Gastrocnemius medialis (tissue), 4 donors: ENCODE results near the gene FRMD5.

Source experiments
- CTCF ChIP-seq, 5 experiments: fragments of 450-650 bp in 3 of 5; fragments of 200-600 bp in 2 of 5; sonication (generic) in 2 of 5; IDR thresholded peaks in 4 of 5; conservative IDR thresholded peaks in 1 of 5; 1 replicate in 4 of 5; 2 replicates in 1 of 5; pipeline ENCODE4 v1.5.1; 2016 to 2019; ENCODE audit warnings: antibody characterized with exemption in 5 of 5, mild to moderate bottlenecking in 3 of 5, moderate library complexity in 3 of 5
- POLR2A ChIP-seq, 2 donors: fragments of 450-650 bp; IDR thresholded peaks; one replicate each; pipeline ENCODE4 v1.6.1; 2017; ENCODE audit warnings: antibody characterized with exemption in 2 of 2, mild to moderate bottlenecking in 2 of 2, moderate library complexity in 2 of 2

GRCh38 chr15:44092221-44092620, 102.8 kb downstream of the FRMD5 start:
- TF ChIP-seq POLR2A (IDR thresholded peaks at IDR 0.05) (no peak), CTCF (IDR thresholded peaks at IDR 0.05 in 4 of 5, conservative IDR thresholded peaks at IDR 0.05 in 1 of 5) (no peak)
